ENCODE data around the gene TLCD4. TPM values are rescaled to one million over a fixed set of nuclear protein-coding genes. Genes with fewer than 3 reads are reported as not detected.
A peak's percentile ranks its signal among the peaks of the same experiment; 100 is the strongest.
"Not testable (repeated sequence)": the region's sequence is repeated elsewhere in the genome, so short reads cannot be mapped to it uniquely, and the experiment has no call there.

TLCD4 gene, protein sequence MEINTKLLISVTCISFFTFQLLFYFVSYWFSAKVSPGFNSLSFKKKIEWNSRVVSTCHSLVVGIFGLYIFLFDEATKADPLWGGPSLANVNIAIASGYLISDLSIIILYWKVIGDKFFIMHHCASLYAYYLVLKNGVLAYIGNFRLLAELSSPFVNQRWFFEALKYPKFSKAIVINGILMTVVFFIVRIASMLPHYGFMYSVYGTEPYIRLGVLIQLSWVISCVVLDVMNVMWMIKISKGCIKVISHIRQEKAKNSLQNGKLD
- 0.32 TPM for total RNA-seq

- peak; percentile 71 for ATAC-seq
Observed at GRCh38 chr1:95117207-95118066, at the start of gene TLCD4. TLCD4 (plus strand) TSS chr1:95117355; CDS start chr1:95143902, 26,547 bp downstream.

GRCh38 chr1:95067568-95067967, 49.6 kb upstream of the TLCD4 start:
- no peak for ATAC-seq

- no peak for ATAC-seq
Observed at GRCh38 chr1:95068956-95069709, 48.0 kb upstream of the TLCD4 start.

- no peak for ATAC-seq
Observed at GRCh38 chr1:95069710-95070093, 47.5 kb upstream of the TLCD4 start.

DNA sequence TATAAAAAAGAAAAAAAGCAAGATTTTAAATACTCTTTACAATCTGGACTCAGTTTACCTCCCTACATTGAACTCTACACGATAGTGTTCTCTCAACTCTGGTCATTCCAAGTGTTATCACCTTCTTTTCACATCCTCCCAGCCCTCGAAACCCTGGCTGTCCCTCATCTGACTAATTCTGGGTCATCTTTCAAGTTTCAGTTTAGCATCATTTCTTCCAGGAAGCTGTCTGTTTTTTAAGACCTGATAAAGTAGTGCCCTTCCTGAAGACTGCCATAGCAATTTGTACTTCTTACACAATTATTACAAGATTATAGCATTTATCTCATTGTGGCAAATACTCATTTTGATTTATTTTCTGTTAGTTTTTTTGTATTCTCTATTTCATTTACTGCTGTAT, 45.6 kb upstream of the TLCD4 start:
- no peak for ATAC-seq

DNA sequence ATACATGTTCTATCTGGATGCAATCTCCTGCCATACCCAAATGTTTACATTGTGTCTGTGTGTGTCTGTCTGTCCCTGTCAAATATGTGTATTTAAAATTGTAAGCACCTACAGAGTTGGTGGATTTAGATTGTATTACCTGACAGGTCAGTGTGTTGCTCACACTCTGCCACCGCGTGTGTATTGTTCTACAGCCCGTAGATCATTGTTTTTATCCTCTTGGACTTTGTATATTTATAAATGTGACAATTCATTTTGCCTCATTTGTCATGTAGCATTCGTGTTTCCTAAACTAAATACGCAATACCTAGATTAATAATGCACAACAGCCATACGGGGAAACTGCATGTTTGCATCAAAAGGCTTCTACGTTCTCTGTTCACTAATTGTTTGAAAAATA, 45.0 kb upstream of the TLCD4 start:
- ATAC-seq: peak; percentile 48

DNA sequence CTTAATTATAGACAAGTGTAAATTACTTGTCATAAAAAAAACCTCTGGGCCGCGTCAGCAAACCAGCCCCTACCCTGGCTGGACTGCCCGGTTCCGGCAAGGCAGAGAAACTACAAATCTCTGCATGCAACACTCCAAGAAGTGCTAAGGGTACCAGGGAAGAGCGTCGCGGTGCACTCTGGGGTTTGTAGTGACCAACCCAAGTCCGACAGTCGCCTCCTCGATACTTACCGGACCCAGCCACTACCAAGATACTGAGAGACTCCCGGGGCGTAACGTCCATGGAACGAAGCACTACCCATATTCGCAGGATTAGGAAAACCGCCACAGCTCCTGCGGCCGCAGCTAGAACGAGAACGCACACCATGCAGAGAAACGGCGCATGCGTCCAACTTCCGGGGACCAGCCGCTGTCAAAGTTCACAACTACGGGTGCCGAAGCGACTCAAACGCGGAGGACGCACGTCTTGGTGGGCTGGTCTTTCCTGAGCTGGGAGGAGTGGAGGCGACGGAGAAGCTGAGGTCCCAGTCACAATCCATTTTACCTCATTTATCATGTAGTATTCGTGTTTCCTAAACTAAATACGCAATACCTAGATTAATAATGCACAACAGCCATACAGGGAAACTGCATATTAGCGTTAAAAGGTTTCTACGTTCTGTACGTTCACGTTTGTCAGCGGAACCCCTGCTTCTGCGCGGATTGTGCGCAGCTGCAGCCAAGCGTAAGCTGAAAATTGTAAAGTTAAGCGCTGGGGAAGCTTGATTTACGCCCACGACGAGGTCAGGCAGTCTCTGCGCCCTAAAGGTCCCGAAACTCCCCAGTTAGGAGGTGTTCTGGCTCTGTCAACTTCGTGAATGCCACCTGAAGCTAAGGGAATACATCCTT, 44.4 kb upstream of the TLCD4 start, which contains the start of gene ALG14:
TSS of gene ALG14 (minus strand) at position 420 of the 888 bp plus-strand sequence. CDS start at position 367, 53 bp downstream.
- peak; percentile 98 for ATAC-seq

- no peak for ATAC-seq
Observed at GRCh38 chr1:95073446-95073845, 43.7 kb upstream of the TLCD4 start.

GRCh38 chr1:95076034-95076433, 41.1 kb upstream of the TLCD4 start:
- no peak for ATAC-seq

DNA sequence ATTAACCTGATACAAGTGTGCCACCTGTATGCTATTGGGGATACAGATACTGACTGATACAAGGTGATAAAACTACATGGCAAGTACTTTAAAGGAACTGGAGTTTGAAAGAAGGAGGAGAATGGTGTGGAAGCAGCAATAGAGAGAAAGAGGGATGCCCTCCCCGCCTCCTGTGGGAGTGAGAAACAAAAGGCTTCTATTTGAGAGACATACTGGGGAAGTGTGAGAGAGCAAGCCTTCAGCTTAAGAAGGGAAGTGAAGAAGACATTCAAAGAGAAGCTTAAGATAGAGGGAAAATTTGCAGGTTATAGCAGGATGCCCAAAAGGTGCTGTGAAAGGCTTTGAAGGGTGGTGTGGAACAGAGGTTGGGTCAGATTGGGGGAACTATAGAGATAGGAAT, 36.7 kb upstream of the TLCD4 start:
- no peak for ATAC-seq

GRCh38 chr1:95080879-95081278, 36.3 kb upstream of the TLCD4 start:
- no peak for ATAC-seq

DNA sequence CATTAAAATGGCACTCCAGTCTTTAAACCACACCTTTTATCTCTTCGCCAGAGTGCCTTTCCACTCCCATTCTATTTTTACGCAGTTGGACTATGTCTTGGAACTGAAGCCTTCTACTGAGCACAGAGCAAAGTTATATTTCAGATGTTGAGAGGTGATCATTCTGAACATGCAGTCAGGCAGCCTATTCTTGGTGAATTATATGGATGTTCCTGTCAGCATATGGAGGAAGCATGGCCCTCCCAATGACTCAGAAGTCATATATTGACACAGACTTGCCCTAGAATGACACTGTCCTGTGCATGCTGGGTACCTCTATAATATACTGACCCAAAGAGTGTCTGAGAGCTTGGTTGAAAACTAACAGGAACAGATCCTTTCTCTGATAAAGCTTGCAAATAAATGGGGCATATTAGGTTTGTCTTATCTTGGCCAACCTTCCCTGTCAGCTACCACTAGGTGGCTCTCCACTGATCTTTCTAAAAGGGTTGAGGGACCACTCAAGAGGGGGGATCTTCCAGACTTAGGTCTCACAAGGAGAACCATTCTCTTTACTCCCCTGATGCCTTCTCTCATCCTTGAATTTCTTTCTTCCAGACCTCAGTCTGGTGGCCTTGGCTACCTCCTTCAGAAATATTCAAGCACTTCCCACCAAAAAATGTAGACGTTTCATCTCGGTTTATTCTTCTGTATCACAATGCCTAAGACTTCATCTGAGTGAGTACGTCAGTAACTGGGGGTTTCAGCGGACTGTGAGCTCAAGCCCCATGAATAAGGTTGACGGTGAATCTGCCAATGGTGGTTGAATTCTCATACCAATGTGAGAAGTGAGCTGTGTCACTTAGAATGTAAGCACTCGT, 32.6 kb upstream of the TLCD4 start:
- peak; percentile 67 for ATAC-seq

DNA sequence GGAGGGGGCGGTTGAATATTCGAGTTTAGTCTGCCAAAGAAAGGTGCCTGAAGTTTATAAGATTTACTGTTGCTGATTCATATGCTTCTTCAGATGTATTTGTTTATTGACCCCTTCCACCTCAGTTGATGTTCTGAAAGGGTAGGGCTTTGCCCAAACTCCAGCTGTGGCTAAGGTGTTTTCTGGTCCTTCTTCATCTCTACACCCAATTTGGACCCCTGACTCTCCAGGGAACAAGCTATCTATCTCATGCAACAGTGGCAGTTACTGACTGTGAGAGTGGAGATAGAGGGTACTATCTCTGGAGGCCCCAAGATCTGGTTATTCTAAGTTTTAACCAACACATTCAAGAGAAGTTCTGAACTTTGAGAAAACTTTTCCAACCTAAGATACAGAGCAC, 31.8 kb upstream of the TLCD4 start:
- ATAC-seq: no peak

- no peak for ATAC-seq
Observed at GRCh38 chr1:95086949-95087533, 30.1 kb upstream of the TLCD4 start.

DNA sequence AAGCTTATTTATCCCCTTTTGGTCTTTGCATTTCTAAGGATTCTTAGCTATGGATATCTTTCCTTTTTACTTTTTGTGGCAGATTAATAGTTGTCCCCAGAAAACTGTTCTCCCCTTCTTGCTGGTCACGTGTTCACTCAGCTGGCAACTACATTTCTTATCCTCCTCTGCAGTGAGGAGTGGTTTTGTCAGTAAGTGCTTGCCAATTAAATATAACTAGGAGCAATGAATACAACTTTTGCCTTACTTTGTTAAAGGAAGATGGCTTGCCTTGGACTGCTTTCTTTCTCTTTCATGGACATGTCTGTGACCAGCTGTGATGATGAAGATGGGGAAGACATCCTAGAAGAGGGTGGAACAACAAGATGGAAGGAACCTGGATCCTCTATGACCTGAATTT, 28.9 kb upstream of the TLCD4 start:
- ATAC-seq: no peak

GRCh38 chr1:95089650-95090287, 27.4 kb upstream of the TLCD4 start:
- no peak for ATAC-seq

GRCh38 chr1:95091290-95091689, 25.9 kb upstream of the TLCD4 start:
- ATAC-seq: not testable (repeated sequence)

- not testable (repeated sequence) for ATAC-seq
Observed at GRCh38 chr1:95092891-95093290, 24.3 kb upstream of the TLCD4 start.

GRCh38 chr1:95093296-95093695, 23.9 kb upstream of the TLCD4 start:
- ATAC-seq: no peak

GRCh38 chr1:95094923-95095322, 22.2 kb upstream of the TLCD4 start:
- ATAC-seq: no peak

Data from esophagus mucosa (tissue), 1 donor.